HCT116 (cell line): Measurements from ENCODE around the gene DUS3L. TPM values are rescaled to one million over a fixed set of nuclear protein-coding genes. Genes with fewer than 3 reads are reported as not detected.

Source experiments
- ATAC-seq: fragments of 200-7000 bp; cut with Tn5 transposase; 2 replicates; pipeline ENCODE4 v1.9.1; 2020; ENCODE audit warnings: mild to moderate bottlenecking, moderate library complexity
- BruUV-seq: library from RNA; stranded (reverse); fragments of 400-500 nt; replicated peaks from 2 replicates; lab custom pipeline; 2021; lab: Mats Ljungman, UMichigan
- CTCF ChIA-PET: fragments of 300-600 bp; sonication (Branson Sonifier 250); formaldehyde crosslinking; loops from one replicate; lab custom pipeline; 2021; ENCODE audit warnings: antibody characterized with exemption; lab: Charles Lee
- POLR2A ChIA-PET: fragments of 300-600, 350-600 bp; sonication (Branson Sonifier 250); formaldehyde crosslinking; loops from one replicate; lab custom pipeline; 2021; ENCODE audit warnings: antibody characterized with exemption; lab: Charles Lee
- RAD21 ChIA-PET, 2 experiments: fragments of 300-600 bp; sonication (Branson Sonifier 250); formaldehyde crosslinking; loops; one replicate each; lab custom pipeline; 2023; ENCODE audit warnings: low total read pairs in 2 of 2; ENCODE audit not compliant: uncharacterized antibody in 2 of 2, unreplicated experiment in 2 of 2, low non-redundant PET in 1 of 2; lab: Charles Lee
- DNase-seq: peaks from one replicate; pipeline ENCODE4 v3.0.0-alpha.2; 2010; ENCODE audit warnings: low read depth, low spot score
- H2AFZ ChIP-seq: fragments of 200-600 bp; shearing (Covaris generic), sonication (generic); 2 replicates; pipeline ENCODE4 v1.6.1; 2017; ENCODE audit warnings: low read depth, mixed run types, mixed read lengths, antibody characterized with exemption, low read length; ENCODE audit not compliant: poor library complexity, severe bottlenecking
- H3K27ac ChIP-seq: 2 replicates; pipeline ENCODE4 v1.5.1; 2012; ENCODE audit warnings: low read depth, low read length
- H3K27me3 ChIP-seq: fragments of 200-600 bp; sonication (generic); 2 replicates; pipeline ENCODE4 v1.6.1; 2016; ENCODE audit warnings: mixed run types, low read length, mixed read lengths; ENCODE audit not compliant: insufficient read depth
- H3K36me3 ChIP-seq, 2 experiments: fragments of 200-500 bp in 1 of 2; fragments of 200-600 bp in 1 of 2; sonication (Bioruptor generic) in 1 of 2; sonication (generic) in 1 of 2; 2 replicates each; pipeline versions ENCODE4 v1.5.1 to v1.6.1; 2014 to 2016; ENCODE audit warnings: low read length in 2 of 2, inconsistent platforms in 1 of 2, mixed read lengths in 1 of 2, mixed run types in 1 of 2; ENCODE audit not compliant: insufficient read depth in 2 of 2, control insufficient read depth in 1 of 2
- H3K4me1 ChIP-seq, 2 experiments: fragments of 200-600 bp in 1 of 2; sonication (generic) in 1 of 2; 2 replicates each; pipeline versions ENCODE4 v1.5.1 to v1.6.1; 2012 to 2017; ENCODE audit warnings: low read length in 2 of 2, inconsistent platforms in 1 of 2, mild to moderate bottlenecking in 1 of 2, mixed read lengths in 1 of 2, mixed run types in 1 of 2, moderate library complexity in 1 of 2; ENCODE audit not compliant: insufficient read depth in 2 of 2, control insufficient read depth in 1 of 2
- H3K4me2 ChIP-seq: fragments of 200-600 bp; sonication (generic); 2 replicates; pipeline ENCODE4 v1.6.1; 2017; ENCODE audit warnings: mixed run types, low read length, mixed read lengths
- H3K4me3 ChIP-seq, 2 experiments: fragments of 200-600 bp in 1 of 2; sonication (generic) in 1 of 2; replicated peaks in 1 of 2; 2 replicates each; pipeline ENCODE4 v1.5.1; 2011 to 2016; ENCODE audit warnings: low read length in 2 of 2, control low read depth in 1 of 2, low read depth in 1 of 2, mild to moderate bottlenecking in 1 of 2, mixed read lengths in 1 of 2, mixed run types in 1 of 2
- H3K79me2 ChIP-seq: fragments of 200-600 bp; sonication (generic); 2 replicates; pipeline ENCODE4 v1.6.1; 2017; ENCODE audit warnings: mild to moderate bottlenecking, mixed run types, low read length, moderate library complexity, mixed read lengths; ENCODE audit not compliant: insufficient read depth
- H3K9ac ChIP-seq: fragments of 200-600 bp; sonication (generic); 2 replicates; pipeline ENCODE4 v1.6.1; 2016; ENCODE audit warnings: low read length, mixed read lengths
- H3K9me2 ChIP-seq: fragments of 200-600 bp; sonication (generic), shearing (Covaris generic); 2 replicates; pipeline ENCODE4 v1.6.1; 2017; ENCODE audit warnings: mixed run types, mild to moderate bottlenecking, moderate library complexity; ENCODE audit not compliant: insufficient read depth
- H3K9me3 ChIP-seq, 2 experiments: fragments of 200-500 bp in 1 of 2; fragments of 200-600 bp in 1 of 2; sonication (Bioruptor generic) in 1 of 2; sonication (generic) in 1 of 2; 2 replicates each; pipeline ENCODE4 v1.6.1; 2014 to 2017; ENCODE audit warnings: low read length in 2 of 2, mixed read lengths in 2 of 2, inconsistent platforms in 1 of 2, low read depth in 1 of 2, mild to moderate bottlenecking in 1 of 2, mixed run types in 1 of 2, moderate library complexity in 1 of 2; ENCODE audit not compliant: control insufficient read depth in 1 of 2, insufficient read depth in 1 of 2
- H4K20me1 ChIP-seq: fragments of 200-600 bp; sonication (generic), shearing (Covaris generic); 2 replicates; pipeline ENCODE4 v1.6.1; 2017; ENCODE audit warnings: mixed run types, mild to moderate bottlenecking, moderate library complexity; ENCODE audit not compliant: insufficient read depth
- CEBPB ChIP-seq: IDR thresholded peaks from 2 replicates; pipeline ENCODE4 v1.6.1; 2012; ENCODE audit warnings: low read depth
- JUND ChIP-seq: IDR thresholded peaks from 2 replicates; pipeline ENCODE4 v1.6.1; 2012
- MAX ChIP-seq: IDR thresholded peaks from 2 replicates; pipeline ENCODE4 v1.6.1; 2012
- POLR2A ChIP-seq: IDR thresholded peaks from 2 replicates; pipeline ENCODE4 v1.7.0; 2011; ENCODE audit warnings: borderline replicate concordance; ENCODE audit not compliant: insufficient read depth, insufficient read length; ENCODE audit errors: extremely low read depth
- POLR2AphosphoS5 ChIP-seq: IDR thresholded peaks from 2 replicates; pipeline ENCODE4 v1.6.1; 2011; ENCODE audit warnings: mild to moderate bottlenecking, low read depth, low read length, moderate library complexity
- SIN3A ChIP-seq: IDR thresholded peaks from 2 replicates; pipeline ENCODE4 v1.6.1; 2012; ENCODE audit warnings: low read depth
- SRF ChIP-seq: IDR thresholded peaks from 2 replicates; pipeline ENCODE4 v1.6.1; 2012; ENCODE audit warnings: low read depth
- TCF7L2 ChIP-seq: IDR thresholded peaks from 2 replicates; pipeline ENCODE4 v1.7.0; 2011; ENCODE audit warnings: borderline replicate concordance, inconsistent platforms; ENCODE audit not compliant: insufficient read depth, insufficient read length; ENCODE audit errors: extremely low read depth
- ZBTB33 ChIP-seq: IDR thresholded peaks from 2 replicates; pipeline ENCODE4 v1.6.1; 2011; ENCODE audit warnings: mild to moderate bottlenecking, low read length, moderate library complexity; ENCODE audit not compliant: insufficient replicate concordance; ENCODE audit errors: extremely low read depth
- ZNF274 ChIP-seq: fragments of 200-500 bp; sonication (Bioruptor generic); IDR thresholded peaks from 2 replicates; pipeline ENCODE4 v1.6.1; 2014; ENCODE audit warnings: mild to moderate bottlenecking, low read depth, low read length, inconsistent platforms
- intact Hi-C: fragments of 100-400 bp; cut with micrococcal nuclease; formaldehyde crosslinking; loops from 2 replicates; pipeline ENCODE4 v1.10.0; 2022
- total RNA-seq: library from RNA; stranded (reverse); gene quantifications from one replicate; pipeline ENCODE4 v1.2.1, GENCODE V29; 2021; ENCODE audit not compliant: unreplicated experiment

Gene DUS3L
- total RNA-seq, 1 experiment from 2014 or later: 78.1 TPM

GRCh38 chr19:5828661-5829566, 38.0 kb upstream of the DUS3L start:
- H3K4me3 ChIP-seq: peak overlapping the region; percentile 83 to 97
- no peaks in the 10 kb centered on the region for H3K79me2 ChIP-seq
- peak overlapping the region; percentile 92 for H3K27ac ChIP-seq
- H3K9me3 ChIP-seq: no peaks in the 10 kb centered on the region
- ChIA-PET CTCF (interaction anchor here (0.7 to 3.6 kb wide), 3 partner anchors 25 to 139 kb away, joined by 4 to 49 read pairs (median 7); partner anchors contain the start of genes NDUFA11, NRTN and VMAC), POLR2A (interaction anchor here (1.1 to 2.9 kb wide), 20 partner anchors 8 to 544 kb away, joined by 3 to 34 read pairs (median 6); partner anchors contain the start of genes ALKBH7, CATSPERD, DUS3L and FUT3), RAD21 (interaction anchor here in 1 of 2 experiments (0.6 to 1.3 kb wide), 2 partner anchors 25 to 52 kb away, joined by 4 to 6 read pairs; no protein-coding TSS in a partner anchor)
- no peaks in the 10 kb centered on the region for H4K20me1 ChIP-seq
- no peaks in the 10 kb centered on the region for H3K36me3 ChIP-seq
- DNase-seq: no peak
- no peak for ATAC-seq
- peaks cover 15 to 35% of the 10 kb centered on the region in 2 experiments for H3K4me1 ChIP-seq
- intact Hi-C loops: loop anchor here (2.0 kb wide), 1 partner anchor 64 kb away; no protein-coding TSS in a partner anchor
- TSS peak; percentile 98 for BruUV-seq
- H3K27me3 ChIP-seq: no peaks in the 10 kb centered on the region
- H3K9me2 ChIP-seq: no peaks in the 10 kb centered on the region
- H3K4me2 ChIP-seq: peak overlapping the region; percentile 96
- H3K9ac ChIP-seq: peak overlapping the region; percentile 96
- no peak for TF ChIP-seq CEBPB
- TF ChIP-seq SIN3A: no peak
- no peak for TF ChIP-seq ZBTB33
- peak; percentile 18 for TF ChIP-seq TCF7L2
- TF ChIP-seq SRF: no peak
- no peak for TF ChIP-seq POLR2A
- TF ChIP-seq MAX: no peak
- 0 out of 2 replicates have a peak, but pooled peaks have one; percentile 13 for TF ChIP-seq POLR2AphosphoS5
- TF ChIP-seq JUND: no peak
- no peak for TF ChIP-seq ZNF274
- no peak overlapping the region for H2AFZ ChIP-seq
